IPS-18a (cell line): ENCODE results near the gene WFDC1.
A peak's percentile ranks its signal among the peaks of the same experiment; 100 is the strongest.

Source experiments
- H3K27ac ChIP-seq: one replicate; pipeline ENCODE4 v1.5.1; 2013; ENCODE audit warnings: low read length
- H3K27me3 ChIP-seq: one replicate; pipeline ENCODE4 v1.6.1; 2013; ENCODE audit warnings: mild to moderate bottlenecking, low read length; ENCODE audit not compliant: control insufficient read depth, insufficient read depth
- H3K36me3 ChIP-seq: one replicate; pipeline ENCODE4 v1.6.1; 2013; ENCODE audit warnings: low read depth, low read length; ENCODE audit not compliant: control insufficient read depth
- H3K4me1 ChIP-seq: one replicate; pipeline ENCODE4 v1.6.1; 2013; ENCODE audit warnings: low read depth, low read length; ENCODE audit not compliant: control insufficient read depth
- H3K4me3 ChIP-seq: one replicate; pipeline ENCODE4 v1.5.1; 2013; ENCODE audit warnings: low read length
- H3K9ac ChIP-seq: one replicate; pipeline ENCODE4 v1.6.1; 2013; ENCODE audit warnings: mild to moderate bottlenecking, low read length, moderate library complexity
- H3K9me3 ChIP-seq: one replicate; pipeline ENCODE4 v1.6.1; 2013; ENCODE audit warnings: low read depth, low read length; ENCODE audit not compliant: control insufficient read depth

WFDC1 gene

GRCh38 chr16:84360170-84360569 is 65.5 kb downstream of the WFDC1 start:
- peaks cover 3% of the 10 kb centered on the region for H3K4me1 ChIP-seq
- H3K36me3 ChIP-seq = no peaks in the 10 kb centered on the region
- H3K27me3 ChIP-seq = no peaks in the 10 kb centered on the region
- no peak overlapping the region for H3K4me3 ChIP-seq
- no peak overlapping the region for H3K27ac ChIP-seq
- no peak overlapping the region for H3K9ac ChIP-seq
- H3K9me3 ChIP-seq = no peaks in the 10 kb centered on the region

DNA sequence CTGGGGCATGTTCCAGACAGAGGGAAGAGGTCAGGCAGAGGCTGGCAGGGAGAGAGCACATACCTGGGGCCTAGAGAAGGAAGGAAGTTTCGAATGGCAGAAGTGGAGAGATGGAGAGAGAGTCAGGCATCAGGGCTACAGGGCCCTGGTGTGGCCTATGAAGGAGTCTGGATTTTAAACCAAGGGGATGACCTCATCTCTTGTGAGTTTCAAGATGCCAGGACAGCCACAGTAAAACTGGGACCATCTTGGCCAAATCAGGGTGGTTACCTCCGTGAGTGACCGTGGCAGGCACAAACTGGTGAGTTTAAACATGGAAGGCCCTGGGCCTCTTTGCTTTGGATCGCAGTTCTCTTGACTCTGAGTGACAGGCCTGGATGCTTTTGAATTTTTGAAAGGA is 66.1 kb downstream of the WFDC1 start:
- no peak overlapping the region for H3K4me3 ChIP-seq
- H3K27ac ChIP-seq = no peak overlapping the region
- peaks cover 3% of the 10 kb centered on the region for H3K4me1 ChIP-seq
- no peaks in the 10 kb centered on the region for H3K36me3 ChIP-seq
- H3K27me3 ChIP-seq = no peaks in the 10 kb centered on the region
- no peaks in the 10 kb centered on the region for H3K9me3 ChIP-seq
- no peak overlapping the region for H3K9ac ChIP-seq

DNA sequence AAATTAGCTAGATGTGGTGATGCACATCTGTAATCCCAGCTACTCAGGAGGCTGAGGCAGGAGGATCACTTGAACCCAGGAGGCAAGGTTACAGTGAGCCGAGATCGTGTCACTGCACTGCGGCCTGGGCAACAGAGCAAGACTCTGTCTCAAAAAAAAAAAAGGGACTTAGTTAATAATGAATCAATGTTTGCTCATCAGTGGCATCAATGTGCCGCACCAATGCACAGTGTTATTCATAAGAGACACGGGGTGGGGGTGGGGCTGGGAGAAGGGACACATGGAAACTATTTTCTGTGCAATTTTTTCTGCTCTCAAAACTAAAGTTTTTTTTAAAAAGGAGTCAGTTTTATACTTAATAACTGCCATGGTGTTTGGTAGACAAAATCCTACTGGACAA is 66.9 kb downstream of the WFDC1 start:
- Histone ChIP-seq H3K27me3 (no peaks in the 10 kb centered on the region), H3K4me1 (peaks cover 3% of the 10 kb centered on the region), H3K4me3 (no peak overlapping the region), H3K9me3 (no peaks in the 10 kb centered on the region), H3K36me3 (no peaks in the 10 kb centered on the region), H3K9ac (no peak overlapping the region), H3K27ac (no peak overlapping the region)

DNA sequence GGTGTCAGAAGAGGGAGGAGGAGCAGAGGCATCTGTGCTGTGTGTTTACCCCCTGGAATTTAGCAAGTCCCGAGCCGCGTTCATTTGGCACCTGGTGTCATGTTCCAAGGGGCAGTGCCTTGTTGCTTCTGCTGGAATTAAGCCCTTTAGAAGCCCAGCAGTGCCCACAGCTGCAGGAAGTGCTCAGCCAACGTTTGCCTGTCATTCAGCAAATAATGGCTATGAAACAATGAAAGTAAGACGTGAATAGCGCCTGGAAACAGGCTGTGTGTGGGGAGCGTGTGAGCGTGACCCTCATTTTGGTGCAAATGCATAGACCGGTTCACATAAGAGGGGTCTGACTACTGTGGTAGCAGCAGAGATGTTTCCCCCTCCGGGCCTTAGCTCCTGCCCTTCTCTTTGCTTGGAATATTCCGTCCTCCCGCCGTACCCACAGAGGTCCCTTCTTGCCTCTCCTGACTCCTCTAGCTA is 67.8 kb downstream of the WFDC1 start:
- Histone ChIP-seq H3K27ac (no peak overlapping the region), H3K4me3 (no peak overlapping the region), H3K9ac (no peak overlapping the region), H3K27me3 (peaks cover 9% of the 10 kb centered on the region), H3K4me1 (peaks cover 3% of the 10 kb centered on the region), H3K36me3 (no peaks in the 10 kb centered on the region), H3K9me3 (no peaks in the 10 kb centered on the region)

DNA sequence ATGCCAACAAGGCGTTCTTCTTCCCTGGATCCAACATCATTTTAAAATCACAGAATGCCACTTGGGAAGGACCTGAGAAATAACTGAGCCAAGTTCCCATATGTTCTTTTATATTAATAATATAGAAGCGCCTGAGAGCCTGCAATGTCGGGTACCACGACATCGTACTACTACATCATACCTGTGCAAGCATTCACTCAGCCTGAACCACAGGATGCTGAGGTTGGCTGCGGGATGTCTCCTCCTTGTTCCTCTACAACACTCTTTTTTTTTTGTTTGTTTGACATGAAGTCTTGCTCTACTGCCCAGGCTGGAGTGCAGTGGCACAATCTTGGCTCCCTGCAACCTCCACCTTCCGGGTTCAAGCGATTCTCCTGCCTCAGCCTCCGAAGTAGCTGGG is 71.5 kb downstream of the WFDC1 start:
- Histone ChIP-seq H3K27ac (no peak overlapping the region), H3K36me3 (no peaks in the 10 kb centered on the region), H3K4me3 (no peak overlapping the region), H3K27me3 (peaks cover 35% of the 10 kb centered on the region), H3K9me3 (no peaks in the 10 kb centered on the region), H3K9ac (no peak overlapping the region), H3K4me1 (peaks cover 16% of the 10 kb centered on the region)

DNA sequence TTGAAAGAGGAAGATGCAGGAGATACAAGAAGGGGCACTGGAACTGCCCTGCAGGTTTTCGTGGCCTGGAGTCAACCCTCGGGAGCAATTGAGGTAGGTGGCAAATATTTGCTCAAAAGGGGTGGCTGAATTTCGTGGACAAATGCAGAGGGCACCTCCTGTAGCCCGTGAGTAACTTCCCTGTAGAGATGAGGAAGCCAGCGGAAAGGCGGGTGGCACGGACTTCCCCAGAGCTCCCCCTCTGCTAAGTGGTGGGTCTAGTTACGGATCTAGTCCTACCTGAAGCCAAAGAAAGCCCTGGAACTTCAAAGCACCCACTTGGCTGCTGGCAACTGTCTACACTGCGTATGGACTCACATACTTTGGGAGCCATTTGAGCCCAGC is 72.6 kb downstream of the WFDC1 start:
- no peak overlapping the region for H3K4me3 ChIP-seq
- no peak overlapping the region for H3K27ac ChIP-seq
- H3K4me1 ChIP-seq = peaks cover 13% of the 10 kb centered on the region
- H3K9ac ChIP-seq = no peak overlapping the region
- H3K9me3 ChIP-seq = no peaks in the 10 kb centered on the region
- H3K36me3 ChIP-seq = no peaks in the 10 kb centered on the region
- peaks cover 35% of the 10 kb centered on the region for H3K27me3 ChIP-seq

DNA sequence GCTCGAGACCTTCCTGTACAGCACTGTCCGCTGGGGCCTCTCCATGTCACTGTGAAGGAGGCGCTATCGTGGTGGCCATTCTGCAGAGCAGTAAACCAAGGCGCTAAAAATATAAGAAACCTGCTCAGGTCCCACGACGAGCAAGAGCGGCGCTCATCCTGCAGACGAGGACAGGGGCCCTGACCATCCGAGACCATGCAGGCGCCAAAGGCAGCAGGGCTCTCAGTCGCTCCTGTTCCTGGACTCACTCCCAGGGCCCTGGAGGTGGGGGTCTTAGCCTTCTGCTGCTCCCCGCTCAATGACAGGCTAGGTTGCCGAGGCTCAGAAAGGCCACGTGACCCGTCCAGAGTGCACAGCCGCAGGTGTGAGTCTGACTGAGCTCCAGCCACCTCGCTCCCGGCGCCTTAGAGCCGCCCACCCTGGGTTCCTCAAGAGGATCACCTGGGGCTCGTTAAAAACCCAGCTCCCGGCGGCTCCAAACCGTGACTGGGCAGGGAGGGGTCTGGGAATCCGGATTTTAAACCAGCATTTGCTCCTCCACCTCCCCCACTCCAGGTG is 73.2 kb downstream of the WFDC1 start:
- Histone ChIP-seq H3K9ac (peak overlapping the region; percentile 20), H3K9me3 (no peaks in the 10 kb centered on the region), H3K27me3 (peaks cover 35% of the 10 kb centered on the region), H3K4me3 (peak overlapping the region; percentile 65), H3K27ac (no peak overlapping the region), H3K4me1 (peaks cover 13% of the 10 kb centered on the region), H3K36me3 (no peaks in the 10 kb centered on the region)

GRCh38 chr16:84368308-84368996 is 73.8 kb downstream of the WFDC1 start, which contains the start of gene ATP2C2:
TSS of gene ATP2C2 (plus strand) at chr16:84368538. CDS start at chr16:84368616, 78 bp downstream.
- peaks cover 13% of the 10 kb centered on the region for H3K4me1 ChIP-seq
- no peak within 1 kb of the TSS for H3K27ac ChIP-seq
- peaks cover 35% of the 10 kb centered on the region for H3K27me3 ChIP-seq
- H3K9ac ChIP-seq = peak within 1 kb of the TSS; percentile 20
- peak within 1 kb of the TSS; percentile 65 for H3K4me3 ChIP-seq
- H3K9me3 ChIP-seq = no peaks in the 10 kb centered on the region
- no peaks in the 10 kb centered on the region for H3K36me3 ChIP-seq

DNA sequence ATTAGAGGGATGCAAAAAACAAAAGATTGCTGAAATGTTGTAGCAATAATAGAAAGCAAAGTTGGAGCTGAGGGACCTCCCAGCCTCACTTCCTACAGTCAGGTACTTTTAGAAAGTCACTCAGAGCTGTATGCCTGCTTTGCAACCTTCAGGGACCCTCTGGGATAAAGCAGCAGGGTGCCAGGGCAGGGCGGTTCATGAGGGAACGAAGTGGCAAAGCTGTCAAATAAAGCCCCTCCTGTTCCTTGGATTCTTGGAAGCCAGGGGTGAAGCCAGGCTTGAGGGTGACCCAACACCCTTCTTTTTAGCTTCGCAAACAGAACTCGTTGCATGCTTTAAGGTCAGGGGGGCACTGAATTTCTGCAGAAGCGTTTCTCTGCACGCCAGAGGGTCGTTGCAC is 74.4 kb downstream of the WFDC1 start:
- Histone ChIP-seq H3K27me3 (peaks cover 35% of the 10 kb centered on the region), H3K4me1 (peaks cover 13% of the 10 kb centered on the region), H3K27ac (no peak overlapping the region), H3K9ac (no peak overlapping the region), H3K9me3 (no peaks in the 10 kb centered on the region), H3K36me3 (no peaks in the 10 kb centered on the region), H3K4me3 (peak overlapping the region; percentile 65)

- peaks cover 35% of the 10 kb centered on the region for H3K27me3 ChIP-seq
- H3K27ac ChIP-seq = no peak overlapping the region
- H3K9ac ChIP-seq = no peak overlapping the region
- no peaks in the 10 kb centered on the region for H3K9me3 ChIP-seq
- H3K36me3 ChIP-seq = no peaks in the 10 kb centered on the region
- H3K4me1 ChIP-seq = peaks cover 13% of the 10 kb centered on the region
- H3K4me3 ChIP-seq = no peak overlapping the region
These were observed 75.4 kb downstream of the WFDC1 start for GRCh38 chr16:84369938-84370627.

GRCh38 chr16:84370723-84371552 is 76.3 kb downstream of the WFDC1 start:
- peaks cover 35% of the 10 kb centered on the region for H3K27me3 ChIP-seq
- H3K27ac ChIP-seq = no peak overlapping the region
- no peak overlapping the region for H3K9ac ChIP-seq
- H3K36me3 ChIP-seq = no peaks in the 10 kb centered on the region
- no peaks in the 10 kb centered on the region for H3K9me3 ChIP-seq
- peaks cover 13% of the 10 kb centered on the region for H3K4me1 ChIP-seq
- no peak overlapping the region for H3K4me3 ChIP-seq
